DND-41 (cell line): ENCODE data around the gene C1orf198.

Experiments used
- EZH2 ChIP-seq: IDR thresholded peaks from 3 replicates; pipeline ENCODE4 v1.6.1; 2012; ENCODE audit warnings: borderline replicate concordance, low read depth, mild to moderate bottlenecking, moderate library complexity, low read length, inconsistent platforms; ENCODE audit not compliant: severe bottlenecking
- TF ChIP-seq, protein P1 (sequence below): IDR thresholded peaks from 2 replicates; pipeline ENCODE4 v1.5.1; 2012; ENCODE audit warnings: borderline replicate concordance, low read length, moderate library complexity, mild to moderate bottlenecking; ENCODE audit not compliant: poor library complexity, severe bottlenecking; ENCODE audit errors: extremely low read depth

DNA sequence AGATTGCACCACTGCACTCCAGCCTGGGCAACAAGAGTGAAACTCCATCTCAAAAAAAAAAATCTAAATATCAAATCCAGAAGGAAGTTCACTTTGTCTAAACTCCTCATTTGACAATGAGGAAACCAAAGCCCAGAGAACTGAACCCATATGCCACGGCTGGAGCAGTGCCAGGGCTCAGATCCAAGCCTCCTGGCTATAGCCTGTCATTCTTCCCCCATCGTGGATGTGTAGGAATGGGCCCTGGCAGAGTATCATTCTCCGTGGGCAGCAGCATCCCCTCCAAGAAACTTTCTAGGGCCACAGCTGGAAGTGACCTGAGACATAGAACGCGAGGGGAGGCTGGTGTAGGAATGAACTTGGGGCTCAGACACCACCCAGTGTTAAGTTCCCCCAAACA, 73.9 kb downstream of the C1orf198 start:
- TF ChIP-seq, protein P1, sequence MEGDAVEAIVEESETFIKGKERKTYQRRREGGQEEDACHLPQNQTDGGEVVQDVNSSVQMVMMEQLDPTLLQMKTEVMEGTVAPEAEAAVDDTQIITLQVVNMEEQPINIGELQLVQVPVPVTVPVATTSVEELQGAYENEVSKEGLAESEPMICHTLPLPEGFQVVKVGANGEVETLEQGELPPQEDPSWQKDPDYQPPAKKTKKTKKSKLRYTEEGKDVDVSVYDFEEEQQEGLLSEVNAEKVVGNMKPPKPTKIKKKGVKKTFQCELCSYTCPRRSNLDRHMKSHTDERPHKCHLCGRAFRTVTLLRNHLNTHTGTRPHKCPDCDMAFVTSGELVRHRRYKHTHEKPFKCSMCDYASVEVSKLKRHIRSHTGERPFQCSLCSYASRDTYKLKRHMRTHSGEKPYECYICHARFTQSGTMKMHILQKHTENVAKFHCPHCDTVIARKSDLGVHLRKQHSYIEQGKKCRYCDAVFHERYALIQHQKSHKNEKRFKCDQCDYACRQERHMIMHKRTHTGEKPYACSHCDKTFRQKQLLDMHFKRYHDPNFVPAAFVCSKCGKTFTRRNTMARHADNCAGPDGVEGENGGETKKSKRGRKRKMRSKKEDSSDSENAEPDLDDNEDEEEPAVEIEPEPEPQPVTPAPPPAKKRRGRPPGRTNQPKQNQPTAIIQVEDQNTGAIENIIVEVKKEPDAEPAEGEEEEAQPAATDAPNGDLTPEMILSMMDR: no peak
- TF ChIP-seq EZH2: no peak
